Sigmoid colon (tissue), 7 donors: ENCODE measurements around the gene TTYH1. TPM values are rescaled to one million over a fixed set of nuclear protein-coding genes. Genes with fewer than 3 reads are reported as not detected.
A peak's percentile ranks its signal among the peaks of the same experiment; 100 is the strongest.

Experiments used
- DNase-seq: peaks from one replicate; pipeline ENCODE4 v3.0.0-alpha.2; 2019
- H3K27ac ChIP-seq, 4 donors: fragments of 200-600 bp; sonication (generic); one replicate each; pipeline ENCODE4 v1.5.1; 2016 to 2019; ENCODE audit warnings: mild to moderate bottlenecking in 1 of 4
- H3K27me3 ChIP-seq, 3 donors: fragments of 200-600 bp; sonication (generic); one replicate each; pipeline ENCODE4 v1.5.1; 2019; ENCODE audit warnings: mild to moderate bottlenecking in 1 of 3
- H3K36me3 ChIP-seq, 4 donors: fragments of 200-600 bp; sonication (generic); one replicate each; pipeline ENCODE4 v1.5.1; 2016 to 2019
- H3K4me1 ChIP-seq, 4 donors: fragments of 200-600 bp; sonication (generic); one replicate each; pipeline ENCODE4 v1.5.1; 2017 to 2019
- H3K4me3 ChIP-seq, 4 donors: fragments of 200-600 bp; sonication (generic); one replicate each; pipeline ENCODE4 v1.5.1; 2017 to 2019; ENCODE audit warnings: mild to moderate bottlenecking in 2 of 4, moderate library complexity in 1 of 4
- H3K9me3 ChIP-seq, 4 donors: fragments of 200-600 bp in 3 of 4; sonication (generic) in 3 of 4; one replicate each; pipeline versions ENCODE4 v1.5.1 to v1.6.1; 2013 to 2019
- CTCF ChIP-seq, 4 experiments: fragments of 450-650 bp in 3 of 4; fragments of 200-600 bp in 1 of 4; IDR thresholded peaks; one replicate each; pipeline ENCODE4 v1.5.1; 2016 to 2019; ENCODE audit warnings: antibody characterized with exemption in 4 of 4, mild to moderate bottlenecking in 3 of 4, moderate library complexity in 2 of 4
- EP300 ChIP-seq, 4 donors: sonication (generic); formaldehyde crosslinking; IDR thresholded peaks; one replicate each; pipeline ENCODE4 v1.6.1; 2017; ENCODE audit warnings: antibody characterized with exemption in 4 of 4
- POLR2A ChIP-seq, 2 donors: fragments of 450-650 bp; IDR thresholded peaks; one replicate each; pipeline ENCODE4 v1.6.1; 2016; ENCODE audit warnings: antibody characterized with exemption in 2 of 2, mild to moderate bottlenecking in 2 of 2, moderate library complexity in 2 of 2
- POLR2AphosphoS5 ChIP-seq, 4 donors: sonication (generic); formaldehyde crosslinking; IDR thresholded peaks; one replicate each; pipeline ENCODE4 v1.6.1; 2017; ENCODE audit warnings: antibody characterized with exemption in 4 of 4
- WGBS, 2 donors: extraction: QIAGEN DNeasy Blood & Tissue Kit; methylation state at CpG; one replicate each; pipeline ENCODE4 v1.1.7; 2013; 5-methylcytosine and 5-hydroxymethylcytosine counted together
- intact Hi-C: fragments of 100-400 bp; cut with DNase I; formaldehyde crosslinking; loops from one replicate; pipeline ENCODE4 v1.15.1; 2023
- polyA plus RNA-seq, 3 donors: library from polyadenylated mRNA; stranded (reverse); fragments of 200-250 nt; gene quantifications; one replicate each; pipeline ENCODE4 v1.2.3, GENCODE V29; 2013
- total RNA-seq, 4 donors: library from RNA; depleted of rRNA; stranded (reverse); fragments of >200 nt; gene quantifications; one replicate each; pipeline ENCODE4 v1.1.0, GENCODE V29; 2016
- donor health status: healthy with polysubstance abuse.
- donor health status: Bipolar disorder and iron deficiency.
- donor health status: healthy.

Gene TTYH1
- total and polyA plus RNA-seq, 7 donors, result 0.23 to 5.4 (median 2.5) TPM

- DNase-seq, result no peak
- no peak overlapping the region for H3K27ac ChIP-seq
- H3K36me3 ChIP-seq, result no peaks in the 10 kb centered on the region
- H3K27me3 ChIP-seq, result peaks cover 31 to 67% (median 44%) of the 10 kb centered on the region in 3 donors
- intact Hi-C loops, result no loop called here
- H3K9me3 ChIP-seq, result no peaks in the 10 kb centered on the region
- TF ChIP-seq POLR2AphosphoS5 (IDR thresholded peaks at IDR 0.05) (peak in 1 of 4 donors; percentile 19), EP300 (IDR thresholded peaks at IDR 0.05) (no peak)
- 8 to 9% methylated on average over 43 of the region's 43 CpGs for WGBS, 2 donors
- H3K4me3 ChIP-seq, result peak overlapping the region in 3 of 4 donors; percentile 1 to 35 (median 29)
- peaks cover 0 to 34% (median 29%) of the 10 kb centered on the region in 4 donors for H3K4me1 ChIP-seq
Measured at GRCh38 chr19:54430306-54431254, 15.3 kb downstream of the TTYH1 start.

DNA sequence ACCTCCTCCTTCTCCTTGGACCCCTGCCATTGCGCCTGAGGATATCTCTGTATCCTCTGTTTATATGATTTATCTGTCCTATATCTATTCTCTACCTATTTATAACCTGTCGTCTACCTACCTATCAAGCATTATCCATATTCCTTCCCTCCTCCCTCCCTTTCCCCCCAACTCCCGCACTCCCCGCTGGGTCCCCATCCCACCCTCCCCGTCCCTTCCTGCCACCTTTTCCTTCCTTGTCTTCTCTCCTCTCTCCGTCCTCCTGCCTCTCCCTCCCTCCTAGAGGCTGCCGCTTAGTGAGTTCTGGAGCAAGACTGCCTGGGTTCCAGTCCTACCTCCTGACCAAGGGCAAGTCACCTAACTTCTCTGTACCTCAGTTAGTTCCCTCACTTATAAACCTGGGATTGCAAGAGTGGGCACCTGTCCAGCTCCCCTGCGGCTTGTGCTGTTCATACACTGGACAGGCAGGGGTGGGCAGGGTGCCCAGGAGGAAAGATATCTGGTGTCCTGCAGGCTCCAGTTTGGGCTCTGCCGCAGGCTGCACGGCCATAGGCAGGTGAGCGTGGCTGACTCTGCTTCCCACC is 16.1 kb downstream of the TTYH1 start:
- Histone ChIP-seq H3K36me3 (no peaks in the 10 kb centered on the region), H3K27me3 (peaks cover 31 to 59% (median 44%) of the 10 kb centered on the region in 3 donors), H3K4me3 (peak overlapping the region in 2 of 4 donors; percentile 29 to 35), H3K9me3 (no peaks in the 10 kb centered on the region), H3K27ac (no peak overlapping the region), H3K4me1 (peaks cover 0 to 42% (median 36%) of the 10 kb centered on the region in 4 donors)
- DNase-seq, result no peak
- TF ChIP-seq EP300 (IDR thresholded peaks at IDR 0.05) (no peak), CTCF (IDR thresholded peaks at IDR 0.05) (no peak), POLR2AphosphoS5 (IDR thresholded peaks at IDR 0.05) (no peak), POLR2A (IDR thresholded peaks at IDR 0.05) (no peak)
- intact Hi-C loops, result no loop called here
- 8 to 42% methylated on average over 11 of the region's 11 CpGs for WGBS, 2 donors

DNA sequence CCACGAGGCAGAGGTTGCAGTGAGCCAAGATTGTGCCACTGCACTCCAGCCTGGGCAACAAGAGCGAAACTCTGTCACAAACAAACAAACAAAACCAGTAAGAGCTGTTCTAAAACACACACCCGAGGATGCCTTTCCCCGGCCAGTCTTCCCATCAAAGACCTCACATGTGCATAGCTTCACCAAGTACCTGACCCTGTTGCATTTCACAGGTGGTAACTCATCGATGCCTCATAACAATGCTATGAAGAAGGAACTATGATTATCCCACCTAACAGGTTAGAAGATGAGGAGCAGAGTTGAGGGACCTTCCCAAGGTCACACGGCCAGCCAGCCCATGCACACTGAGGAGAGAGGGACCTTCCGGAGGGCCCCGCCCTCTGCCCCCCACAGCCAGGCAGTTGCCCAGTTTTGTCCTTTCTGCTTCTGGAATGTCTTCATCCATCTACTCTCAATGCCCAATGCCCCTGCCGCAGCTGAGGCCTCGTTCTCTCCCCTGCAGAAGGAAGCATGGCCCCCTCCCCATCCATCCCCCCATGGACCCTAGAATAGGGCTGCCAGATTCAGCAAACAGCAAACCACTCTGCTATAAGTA is 17.0 kb downstream of the TTYH1 start:
- WGBS, 2 donors, result 52 to 81% methylated on average over 10 of the region's 10 CpGs
- intact Hi-C loops, result no loop called here
- H3K9me3 ChIP-seq, result no peaks in the 10 kb centered on the region
- no peak for DNase-seq
- H3K27me3 ChIP-seq, result peaks cover 31 to 55% (median 44%) of the 10 kb centered on the region in 3 donors
- no peak overlapping the region for H3K4me3 ChIP-seq
- TF ChIP-seq EP300 (IDR thresholded peaks at IDR 0.05) (no peak), POLR2AphosphoS5 (IDR thresholded peaks at IDR 0.05) (no peak), CTCF (IDR thresholded peaks at IDR 0.05) (no peak), POLR2A (IDR thresholded peaks at IDR 0.05) (no peak)
- peaks cover 0 to 45% (median 38%) of the 10 kb centered on the region in 4 donors for H3K4me1 ChIP-seq
- H3K27ac ChIP-seq, result no peak overlapping the region
- no peaks in the 10 kb centered on the region for H3K36me3 ChIP-seq

DNA sequence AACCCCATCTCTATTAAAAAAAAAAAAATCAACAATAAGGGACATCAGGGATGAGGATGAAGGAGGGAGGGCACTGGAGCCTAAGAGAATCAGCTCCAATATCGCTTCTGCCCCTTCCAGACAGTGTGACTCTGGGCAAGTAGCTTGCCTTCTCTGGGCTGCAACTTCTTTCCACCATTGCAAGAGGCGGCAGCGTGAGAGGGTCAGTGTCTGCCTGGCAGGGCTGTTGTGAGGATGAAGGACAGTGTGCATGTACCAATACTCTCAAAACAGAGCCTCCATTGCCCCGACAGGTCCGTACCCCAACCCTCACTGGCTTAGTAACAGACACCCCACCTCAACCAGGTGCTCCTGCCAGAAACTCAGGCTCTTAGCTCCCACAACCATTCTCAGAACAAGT is 18.4 kb downstream of the TTYH1 start:
- H3K9me3 ChIP-seq, result no peaks in the 10 kb centered on the region
- H3K27me3 ChIP-seq, result peaks cover 27 to 43% (median 39%) of the 10 kb centered on the region in 3 donors
- H3K27ac ChIP-seq, result no peak overlapping the region
- no peak for DNase-seq
- WGBS, 2 donors, result 76 to 87% methylated on average over 5 of the region's 5 CpGs
- peaks cover 0 to 45% (median 38%) of the 10 kb centered on the region in 4 donors for H3K4me1 ChIP-seq
- intact Hi-C loops, result no loop called here
- H3K36me3 ChIP-seq, result no peaks in the 10 kb centered on the region
- TF ChIP-seq POLR2AphosphoS5 (IDR thresholded peaks at IDR 0.05) (no peak), CTCF (IDR thresholded peaks at IDR 0.05) (no peak), POLR2A (IDR thresholded peaks at IDR 0.05) (no peak), EP300 (IDR thresholded peaks at IDR 0.05) (no peak)
- H3K4me3 ChIP-seq, result no peak overlapping the region
